GM23338 (cell line): ENCODE data around the gene JAKMIP1. TPM values are rescaled to one million over a fixed set of nuclear protein-coding genes. Genes with fewer than 3 reads are reported as not detected.

ENCODE experiments used
- ATAC-seq: fragments of 200-7000 bp; cut with Tn5 transposase; 3 replicates; pipeline ENCODE4 v1.9.1; 2020
- DNase-seq: peaks from one replicate; pipeline ENCODE4 v3.0.0-alpha.2; 2015; ENCODE audit warnings: low spot score
- H2AFZ ChIP-seq: fragments of 200-600 bp; sonication (generic); 2 replicates; pipeline ENCODE4 v1.8.0; 2016; ENCODE audit warnings: antibody characterized with exemption, mild to moderate bottlenecking, moderate library complexity
- H3F3A ChIP-seq: fragments of 200-600 bp; sonication (generic); replicated peaks from 2 replicates; pipeline ENCODE4 v1.8.0; 2017; ENCODE audit warnings: antibody characterized with exemption, mixed run types, low read depth
- H3K27ac ChIP-seq: fragments of 200-600 bp; sonication (generic); 2 replicates; pipeline ENCODE4 v1.6.1; 2016; ENCODE audit warnings: low read depth
- H3K27me3 ChIP-seq: fragments of 200-600 bp; sonication (generic); 2 replicates; pipeline ENCODE4 v1.8.0; 2016; ENCODE audit warnings: mild to moderate bottlenecking, mixed run types, moderate library complexity; ENCODE audit not compliant: insufficient read depth
- H3K36me3 ChIP-seq: fragments of 200-600 bp; sonication (generic); 2 replicates; pipeline ENCODE4 v1.8.0; 2016; ENCODE audit warnings: mild to moderate bottlenecking; ENCODE audit not compliant: insufficient read depth
- H3K4me1 ChIP-seq: fragments of 200-600 bp; sonication (generic); 2 replicates; pipeline ENCODE4 v1.8.0; 2016; ENCODE audit warnings: mild to moderate bottlenecking, moderate library complexity; ENCODE audit not compliant: insufficient read depth
- H3K4me2 ChIP-seq: fragments of 200-600 bp; sonication (generic); 2 replicates; pipeline ENCODE4 v1.7.1; 2017; ENCODE audit warnings: mixed run types
- H3K4me3 ChIP-seq: fragments of 200-600 bp; sonication (generic); 2 replicates; pipeline ENCODE4 v1.6.1; 2016; ENCODE audit warnings: mixed run types
- H3K79me2 ChIP-seq: fragments of 200-600 bp; sonication (generic); replicated peaks from 2 replicates; pipeline ENCODE4 v1.8.0; 2017; ENCODE audit warnings: mild to moderate bottlenecking; ENCODE audit not compliant: insufficient read depth
- H3K9me2 ChIP-seq: fragments of 200-600 bp; sonication (generic); 2 replicates; pipeline ENCODE4 v1.8.0; 2017; ENCODE audit not compliant: insufficient read depth
- H4K20me1 ChIP-seq: fragments of 200-600 bp; sonication (generic); replicated peaks from 2 replicates; pipeline ENCODE4 v1.8.0; 2017; ENCODE audit warnings: mild to moderate bottlenecking; ENCODE audit not compliant: insufficient read depth
- H3K27ac Mint-ChIP-seq: 2 replicates; pipeline ENCODE4 v1.8.0; 2020; ENCODE audit warnings: inconsistent platforms, mild to moderate bottlenecking, moderate library complexity, mixed read lengths
- H3K27me3 Mint-ChIP-seq: 3 replicates; pipeline ENCODE4 v1.8.0; 2022; ENCODE audit warnings: low read depth, mild to moderate bottlenecking, moderate library complexity, mixed read lengths, inconsistent platforms; ENCODE audit not compliant: insufficient read depth, poor library complexity
- H3K36me3 Mint-ChIP-seq: 3 replicates; pipeline ENCODE4 v1.8.0; 2021; ENCODE audit warnings: low read depth, mild to moderate bottlenecking, inconsistent platforms, moderate library complexity, mixed read lengths
- H3K4me1 Mint-ChIP-seq: 3 replicates; pipeline ENCODE4 v1.8.0; 2020; ENCODE audit warnings: mild to moderate bottlenecking, inconsistent platforms, mixed read lengths
- H3K4me3 Mint-ChIP-seq: 3 replicates; pipeline ENCODE4 v1.8.0; 2021; ENCODE audit warnings: moderate library complexity, mild to moderate bottlenecking, inconsistent platforms, mixed read lengths
- H3K9me3 Mint-ChIP-seq: 3 replicates; pipeline ENCODE4 v1.8.0; 2020; ENCODE audit warnings: moderate library complexity, mild to moderate bottlenecking, inconsistent platforms, mixed read lengths
- CREB1 ChIP-seq: fragments of 250-450 bp; sonication (Bioruptor Pico); IDR thresholded peaks from 2 replicates; pipeline ENCODE4 v1.5.0; 2020; ENCODE audit warnings: low read depth, mild to moderate bottlenecking, moderate library complexity
- REST ChIP-seq: IDR thresholded peaks from one replicate; pipeline ENCODE4 v1.6.1; 2018; ENCODE audit warnings: antibody characterized with exemption; ENCODE audit not compliant: unreplicated experiment
- ZNF331 ChIP-seq: fragments of 250-450 bp; sonication (Bioruptor Pico); IDR thresholded peaks from 2 replicates; pipeline ENCODE4 v1.5.0; 2020; ENCODE audit warnings: low read depth, mild to moderate bottlenecking, moderate library complexity
- ZNF462 ChIP-seq: fragments of 250-450 bp; sonication (Bioruptor Pico); IDR thresholded peaks from 2 replicates; pipeline ENCODE4 v1.5.0; 2020; ENCODE audit warnings: mild to moderate bottlenecking, moderate library complexity
- polyA plus RNA-seq: library from polyadenylated mRNA; unstranded; fragments of >200 nt; fragmentation: Nextera tagmentation; extraction: Ambion mirVana; gene quantifications from 2 replicates; pipeline ENCODE4 v1.2.1, GENCODE V29; 2016
- total RNA-seq: library from RNA; depleted of rRNA; stranded (reverse); fragments of >200 nt; shearing (Covaris generic); gene quantifications from 2 replicates; pipeline ENCODE4 v1.2.3, GENCODE V29; 2014
- TF ChIP-seq, protein P1 (sequence below): IDR thresholded peaks from 2 replicates; pipeline ENCODE4 v1.6.1; 2016; ENCODE audit warnings: antibody characterized with exemption

The JAKMIP1 gene
- total and polyA plus RNA-seq, 2 experiments from 2014 or later: 4.6 to 5.1 TPM

GRCh38 chr4:6153874-6154273, 46.5 kb downstream of the JAKMIP1 start (continued):
- TF ChIP-seq ZNF462 (CRISPR knock-in tag): no peak
- TF ChIP-seq CREB1 (CRISPR knock-in tag): no peak

DNA sequence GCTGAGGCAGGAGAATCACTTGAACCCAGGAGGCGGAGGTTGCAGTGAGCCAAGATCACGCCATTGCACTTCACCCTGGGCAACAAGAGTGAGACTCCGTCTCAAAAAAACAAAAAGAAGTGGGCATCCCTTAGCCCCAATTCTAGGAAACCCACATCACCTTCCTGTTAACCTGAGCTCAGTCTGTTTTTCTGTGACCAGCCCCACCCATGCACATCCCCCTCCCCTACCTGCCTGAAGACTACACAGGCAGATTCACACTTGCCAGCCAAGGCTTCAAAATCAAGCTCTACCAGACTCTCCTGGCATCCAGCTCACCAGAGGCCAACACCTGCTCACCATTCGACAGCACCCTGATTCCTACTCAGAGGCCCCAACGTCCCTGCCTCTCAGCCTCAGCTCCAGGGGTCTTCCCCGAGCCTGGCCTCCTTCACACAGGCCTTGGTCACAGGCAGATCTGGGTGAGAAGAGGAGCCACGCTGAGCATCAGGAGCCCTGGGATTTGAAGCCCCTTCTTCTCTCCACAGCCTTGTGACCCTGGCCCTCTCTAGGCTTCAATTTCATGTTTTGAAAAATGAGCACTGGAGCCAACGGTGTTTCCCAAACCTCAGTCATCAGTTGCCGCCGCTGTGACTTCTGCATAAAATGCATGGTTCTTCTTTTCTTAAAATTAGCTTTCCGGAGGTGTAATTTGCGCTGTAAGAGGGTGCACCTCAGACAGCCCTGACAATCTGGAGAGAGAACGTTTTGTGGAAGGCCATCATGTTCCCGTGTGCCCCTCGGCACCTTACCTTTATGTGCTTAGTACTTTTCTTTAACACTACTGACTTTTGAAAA, 47.3 kb downstream of the JAKMIP1 start:
- Mint-ChIP-seq H3K27ac (no peak overlapping the region), H3K4me3 (no peak overlapping the region), H3K9me3 (no peaks in the 10 kb centered on the region), H3K36me3 (no peaks in the 10 kb centered on the region; the same call in 2 of the 3 replicates), H3K27me3 (no peaks in the 10 kb centered on the region), H3K4me1 (peaks cover 29% of the 10 kb centered on the region)
- peaks cover 16% of the 10 kb centered on the region for H3K4me1 ChIP-seq
- no peaks in the 10 kb centered on the region for H4K20me1 ChIP-seq
- no peaks in the 10 kb centered on the region for H3K9me2 ChIP-seq
- DNase-seq: no peak
- no peak overlapping the region for H3K4me2 ChIP-seq
- H3K36me3 ChIP-seq: no peaks in the 10 kb centered on the region
- no peaks in the 10 kb centered on the region for H3F3A ChIP-seq
- no peak overlapping the region for H3K4me3 ChIP-seq
- no peak overlapping the region for H3K27ac ChIP-seq
- ATAC-seq: no peak
- no peak for TF ChIP-seq REST
- TF ChIP-seq ZNF331 (CRISPR knock-in tag): no peak
- TF ChIP-seq, protein P1, sequence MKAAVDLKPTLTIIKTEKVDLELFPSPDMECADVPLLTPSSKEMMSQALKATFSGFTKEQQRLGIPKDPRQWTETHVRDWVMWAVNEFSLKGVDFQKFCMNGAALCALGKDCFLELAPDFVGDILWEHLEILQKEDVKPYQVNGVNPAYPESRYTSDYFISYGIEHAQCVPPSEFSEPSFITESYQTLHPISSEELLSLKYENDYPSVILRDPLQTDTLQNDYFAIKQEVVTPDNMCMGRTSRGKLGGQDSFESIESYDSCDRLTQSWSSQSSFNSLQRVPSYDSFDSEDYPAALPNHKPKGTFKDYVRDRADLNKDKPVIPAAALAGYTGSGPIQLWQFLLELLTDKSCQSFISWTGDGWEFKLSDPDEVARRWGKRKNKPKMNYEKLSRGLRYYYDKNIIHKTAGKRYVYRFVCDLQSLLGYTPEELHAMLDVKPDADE: no peak
- H2AFZ ChIP-seq: no peak overlapping the region
- H3K79me2 ChIP-seq: no peaks in the 10 kb centered on the region
- no peaks in the 10 kb centered on the region for H3K27me3 ChIP-seq
